ENCODE data around the gene FRA10AC1. TPM values are rescaled to one million over a fixed set of nuclear protein-coding genes. Genes with fewer than 3 reads are reported as not detected.

Gene FRA10AC1
- total and polyA plus RNA-seq, 10 of the 15 experiments (the other 5 are each of a cell fraction or from before 2014, with no cell fraction given) = 5.3 to 18.1 (median 9.9) TPM

- TF ChIP-seq ZNF687 (IDR thresholded peaks at IDR 0.05) (no peak), MLLT1 (IDR thresholded peaks at IDR 0.05) (no peak), SIX5 (IDR thresholded peaks at IDR 0.05; ENCODE audit: low read depth, low read length, severe bottlenecking) (no peak), SP1 (IDR thresholded peaks at IDR 0.05; ENCODE audit: low read depth, low read length) (no peak)
Measured at GRCh38 chr10:93620925-93621324, 81.5 kb downstream of the FRA10AC1 start (continued).

Other genes with a start within 250 kb of the FRA10AC1 start
- gene MYOF, start 220.3 kb downstream of the FRA10AC1 start, total RNA-seq (2014; rRNA removed) = 0.11 and 0.16 TPM in 2 replicates
- gene MYOF, start 220.3 kb downstream of the FRA10AC1 start, total RNA-seq (2014; rRNA removed; fragmentation: Illumina TruSeq; extraction: Trizol) = 0.09 and 0.18 TPM in 2 replicates
- 0.44 and 0.45 TPM in 2 replicates for gene MYOF, start 220.3 kb downstream of the FRA10AC1 start, total RNA-seq (2021)
- 0.04 and 0.15 TPM in 2 replicates for gene MYOF, start 220.3 kb downstream of the FRA10AC1 start, polyA plus RNA-seq (2011; rRNA removed)
- gene MYOF, start 220.3 kb downstream of the FRA10AC1 start, polyA plus RNA-seq (2014; fragmentation: Illumina TruSeq; extraction: Trizol) = 0.11 and 0.19 TPM in 2 replicates
- gene MYOF, start 220.3 kb downstream of the FRA10AC1 start, polyA plus RNA-seq (2014; fragmentation: Nextera tagmentation; extraction: Ambion mirVana) = under 1 TPM; 0.02 to 0.13 TPM
- gene MYOF, start 220.3 kb downstream of the FRA10AC1 start, polyA plus RNA-seq (2014; rRNA removed) = 0.25 and 0.42 TPM in 2 replicates
- gene MYOF, start 220.3 kb downstream of the FRA10AC1 start, polyA plus RNA-seq (2016; fragmentation: Nextera tagmentation; extraction: Ambion mirVana) = under 1 TPM; 0.48 to 0.59 TPM
- gene CEP55, start 206.0 kb downstream of the FRA10AC1 start, total RNA-seq (2014; rRNA removed) = 51.3 and 59.5 TPM in 2 replicates
- 80.8 and 83.6 TPM in 2 replicates for gene CEP55, start 206.0 kb downstream of the FRA10AC1 start, total RNA-seq (2014; rRNA removed; fragmentation: Illumina TruSeq; extraction: Trizol)
- 37.5 and 38.7 TPM in 2 replicates for gene CEP55, start 206.0 kb downstream of the FRA10AC1 start, total RNA-seq (2021)
- 54.6 and 86.6 TPM in 2 replicates for gene CEP55, start 206.0 kb downstream of the FRA10AC1 start, polyA plus RNA-seq (2011; rRNA removed)
- 65.2 and 77.0 TPM in 2 replicates for gene CEP55, start 206.0 kb downstream of the FRA10AC1 start, polyA plus RNA-seq (2014; fragmentation: Illumina TruSeq; extraction: Trizol)
- gene CEP55, start 206.0 kb downstream of the FRA10AC1 start, polyA plus RNA-seq (2014; fragmentation: Nextera tagmentation; extraction: Ambion mirVana) = 10 to 100 TPM; 14.6 to 16.7 TPM
- 32.2 and 41.2 TPM in 2 replicates for gene CEP55, start 206.0 kb downstream of the FRA10AC1 start, polyA plus RNA-seq (2014; rRNA removed)
- 10 to 100 TPM; 52.7 to 56.1 TPM for gene CEP55, start 206.0 kb downstream of the FRA10AC1 start, polyA plus RNA-seq (2016; fragmentation: Nextera tagmentation; extraction: Ambion mirVana)
- gene FFAR4, start 135.9 kb downstream of the FRA10AC1 start, total RNA-seq (2014; rRNA removed) = not detected in 2 replicates
- not detected in 2 replicates for gene FFAR4, start 135.9 kb downstream of the FRA10AC1 start, total RNA-seq (2014; rRNA removed; fragmentation: Illumina TruSeq; extraction: Trizol)
- not detected in 2 replicates for gene FFAR4, start 135.9 kb downstream of the FRA10AC1 start, total RNA-seq (2021)
- gene FFAR4, start 135.9 kb downstream of the FRA10AC1 start, polyA plus RNA-seq (2011; rRNA removed) = not detected in 2 replicates
- not detected in 2 replicates for gene FFAR4, start 135.9 kb downstream of the FRA10AC1 start, polyA plus RNA-seq (2014; fragmentation: Illumina TruSeq; extraction: Trizol)
- gene FFAR4, start 135.9 kb downstream of the FRA10AC1 start, polyA plus RNA-seq (2014; fragmentation: Nextera tagmentation; extraction: Ambion mirVana) = not detected
- gene FFAR4, start 135.9 kb downstream of the FRA10AC1 start, polyA plus RNA-seq (2014; rRNA removed) = not detected in 2 replicates
- not detected for gene FFAR4, start 135.9 kb downstream of the FRA10AC1 start, polyA plus RNA-seq (2016; fragmentation: Nextera tagmentation; extraction: Ambion mirVana)
- not detected in 2 replicates for gene RBP4, start 101.4 kb downstream of the FRA10AC1 start, total RNA-seq (2014; rRNA removed)
- not detected in 2 replicates for gene RBP4, start 101.4 kb downstream of the FRA10AC1 start, total RNA-seq (2014; rRNA removed; fragmentation: Illumina TruSeq; extraction: Trizol)
- gene RBP4, start 101.4 kb downstream of the FRA10AC1 start, total RNA-seq (2021) = 1.2 and 2.0 TPM in 2 replicates
- not detected in 2 replicates for gene RBP4, start 101.4 kb downstream of the FRA10AC1 start, polyA plus RNA-seq (2011; rRNA removed)
- not detected in 2 replicates for gene RBP4, start 101.4 kb downstream of the FRA10AC1 start, polyA plus RNA-seq (2014; fragmentation: Illumina TruSeq; extraction: Trizol)
- gene RBP4, start 101.4 kb downstream of the FRA10AC1 start, polyA plus RNA-seq (2014; fragmentation: Nextera tagmentation; extraction: Ambion mirVana) = not detected
- gene RBP4, start 101.4 kb downstream of the FRA10AC1 start, polyA plus RNA-seq (2014; rRNA removed) = not detected in 2 replicates
- gene RBP4, start 101.4 kb downstream of the FRA10AC1 start, polyA plus RNA-seq (2016; fragmentation: Nextera tagmentation; extraction: Ambion mirVana) = not detected
- not detected in 2 replicates for gene PDE6C, start 90.1 kb downstream of the FRA10AC1 start, total RNA-seq (2014; rRNA removed)
- gene PDE6C, start 90.1 kb downstream of the FRA10AC1 start, total RNA-seq (2014; rRNA removed; fragmentation: Illumina TruSeq; extraction: Trizol) = not detected in 2 replicates
- not detected in 2 replicates for gene PDE6C, start 90.1 kb downstream of the FRA10AC1 start, total RNA-seq (2021)
- not detected in 2 replicates for gene PDE6C, start 90.1 kb downstream of the FRA10AC1 start, polyA plus RNA-seq (2011; rRNA removed)
- gene PDE6C, start 90.1 kb downstream of the FRA10AC1 start, polyA plus RNA-seq (2014; fragmentation: Illumina TruSeq; extraction: Trizol) = not detected in 2 replicates
- not detected for gene PDE6C, start 90.1 kb downstream of the FRA10AC1 start, polyA plus RNA-seq (2014; fragmentation: Nextera tagmentation; extraction: Ambion mirVana)
- gene PDE6C, start 90.1 kb downstream of the FRA10AC1 start, polyA plus RNA-seq (2014; rRNA removed) = not detected in 2 replicates
- not detected for gene PDE6C, start 90.1 kb downstream of the FRA10AC1 start, polyA plus RNA-seq (2016; fragmentation: Nextera tagmentation; extraction: Ambion mirVana)
- not detected in 2 replicates for gene LGI1, start 55.3 kb upstream of the FRA10AC1 start, total RNA-seq (2014; rRNA removed)
- not detected in 2 replicates for gene LGI1, start 55.3 kb upstream of the FRA10AC1 start, total RNA-seq (2014; rRNA removed; fragmentation: Illumina TruSeq; extraction: Trizol)
- gene LGI1, start 55.3 kb upstream of the FRA10AC1 start, total RNA-seq (2021) = not detected in 2 replicates
- gene LGI1, start 55.3 kb upstream of the FRA10AC1 start, polyA plus RNA-seq (2011; rRNA removed) = 0.04 TPM in 1 of 2 replicates, not detected in the other
- not detected in 2 replicates for gene LGI1, start 55.3 kb upstream of the FRA10AC1 start, polyA plus RNA-seq (2014; fragmentation: Illumina TruSeq; extraction: Trizol)
- gene LGI1, start 55.3 kb upstream of the FRA10AC1 start, polyA plus RNA-seq (2014; fragmentation: Nextera tagmentation; extraction: Ambion mirVana) = not detected
- gene LGI1, start 55.3 kb upstream of the FRA10AC1 start, polyA plus RNA-seq (2014; rRNA removed) = not detected in 2 replicates
- gene LGI1, start 55.3 kb upstream of the FRA10AC1 start, polyA plus RNA-seq (2016; fragmentation: Nextera tagmentation; extraction: Ambion mirVana) = not detected
- gene SLC35G1, start 191.4 kb upstream of the FRA10AC1 start, total RNA-seq (2014; rRNA removed) = 7.1 and 7.2 TPM in 2 replicates
- 6.3 and 6.6 TPM in 2 replicates for gene SLC35G1, start 191.4 kb upstream of the FRA10AC1 start, total RNA-seq (2014; rRNA removed; fragmentation: Illumina TruSeq; extraction: Trizol)
- 6.2 and 6.6 TPM in 2 replicates for gene SLC35G1, start 191.4 kb upstream of the FRA10AC1 start, total RNA-seq (2021)
- gene SLC35G1, start 191.4 kb upstream of the FRA10AC1 start, polyA plus RNA-seq (2011; rRNA removed) = 8.8 and 10.7 TPM in 2 replicates
- 7.0 and 10.7 TPM in 2 replicates for gene SLC35G1, start 191.4 kb upstream of the FRA10AC1 start, polyA plus RNA-seq (2014; fragmentation: Illumina TruSeq; extraction: Trizol)
- 1 to 10 TPM; 1.7 to 2.7 TPM for gene SLC35G1, start 191.4 kb upstream of the FRA10AC1 start, polyA plus RNA-seq (2014; fragmentation: Nextera tagmentation; extraction: Ambion mirVana)
- 5.8 and 6.6 TPM in 2 replicates for gene SLC35G1, start 191.4 kb upstream of the FRA10AC1 start, polyA plus RNA-seq (2014; rRNA removed)
- gene SLC35G1, start 191.4 kb upstream of the FRA10AC1 start, polyA plus RNA-seq (2016; fragmentation: Nextera tagmentation; extraction: Ambion mirVana) = 1 to 10 TPM; 6.8 to 7.4 TPM